Neural crest cell (in vitro differentiated cells): ENCODE data around the gene SLC38A5. TPM values are rescaled to one million over a fixed set of nuclear protein-coding genes. Genes with fewer than 3 reads are reported as not detected.
"Not testable (repeated sequence)": the region's sequence is repeated elsewhere in the genome, so short reads cannot be mapped to it uniquely, and the experiment has no call there.

Source experiments
- DNase-seq: peaks from one replicate; pipeline ENCODE4 v3.0.0; 2021; ENCODE audit warnings: low read depth, mixed read lengths, low spot score
- H3K27ac Mint-ChIP-seq: one replicate; pipeline ENCODE4 v1.8.0; 2021; ENCODE audit warnings: mild to moderate bottlenecking, mixed read lengths; ENCODE audit not compliant: unreplicated experiment
- H3K27me3 Mint-ChIP-seq: 2 replicates; pipeline ENCODE4 v1.8.0; 2021; ENCODE audit warnings: low read depth, mild to moderate bottlenecking, mixed read lengths
- H3K36me3 Mint-ChIP-seq: 2 replicates; pipeline ENCODE4 v1.8.0; 2021; ENCODE audit warnings: low read depth, mild to moderate bottlenecking, mixed read lengths
- H3K4me1 Mint-ChIP-seq: 2 replicates; pipeline ENCODE4 v1.8.0; 2021; ENCODE audit warnings: mixed read lengths
- H3K4me3 Mint-ChIP-seq: one replicate; pipeline ENCODE4 v1.8.0; 2021; ENCODE audit warnings: mild to moderate bottlenecking, mixed read lengths
- H3K9me3 Mint-ChIP-seq: 2 replicates; pipeline ENCODE4 v1.8.0; 2021; ENCODE audit warnings: mixed read lengths
- total RNA-seq: library from RNA; stranded (reverse); gene quantifications from 2 replicates; pipeline ENCODE4 v1.2.1, GENCODE V29; 2021
- TF ChIP-seq, protein P1 (sequence below): fragments of 200-600 bp; sonication (generic); conservative IDR thresholded peaks from 2 replicates; pipeline ENCODE4 v1.5.0; 2021; ENCODE audit warnings: antibody characterized with exemption, mild to moderate bottlenecking

The SLC38A5 gene
- total RNA-seq, 1 donor from 2014 or later = 8.8 TPM

DNA sequence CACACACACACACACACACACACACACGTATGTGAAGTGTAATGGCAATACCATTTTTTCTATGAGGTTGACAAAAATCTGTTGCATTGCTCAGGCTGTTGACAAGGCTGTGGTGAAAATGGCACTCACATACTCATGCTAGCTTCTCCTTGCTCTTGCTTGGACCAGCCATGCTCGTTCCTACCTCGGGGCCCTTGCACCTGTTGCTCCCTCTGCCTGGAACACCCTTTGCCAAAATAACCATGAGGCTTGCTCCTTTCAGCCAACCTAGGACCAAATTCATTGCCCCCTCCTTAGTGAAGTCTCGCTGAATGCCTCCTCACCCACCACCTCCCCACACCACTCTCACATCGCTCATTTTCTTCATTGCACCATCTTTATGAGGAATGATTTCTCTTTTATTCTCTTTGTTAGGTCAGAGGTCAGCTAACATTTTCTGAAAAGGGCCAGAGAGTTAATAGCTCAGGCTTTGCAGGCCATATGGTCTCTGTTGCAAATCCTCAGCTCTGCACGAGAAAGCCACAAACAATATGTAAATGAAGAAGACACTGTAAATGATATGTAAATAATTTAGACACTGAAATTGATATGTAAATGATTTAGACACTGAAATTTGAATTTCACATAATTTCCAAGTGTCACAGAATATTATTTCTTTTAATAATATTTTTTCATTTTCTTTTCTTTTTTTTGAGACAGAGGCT is 13.3 kb downstream of the SLC38A5 start:
- Mint-ChIP-seq H3K4me3 (no peak overlapping the region), H3K27ac (no peak overlapping the region), H3K27me3 (no peaks in the 10 kb centered on the region), H3K36me3 (peaks cover 8% of the 10 kb centered on the region), H3K9me3 (peaks cover 8% of the 10 kb centered on the region), H3K4me1 (no peaks in the 10 kb centered on the region)
- TF ChIP-seq, protein P1, sequence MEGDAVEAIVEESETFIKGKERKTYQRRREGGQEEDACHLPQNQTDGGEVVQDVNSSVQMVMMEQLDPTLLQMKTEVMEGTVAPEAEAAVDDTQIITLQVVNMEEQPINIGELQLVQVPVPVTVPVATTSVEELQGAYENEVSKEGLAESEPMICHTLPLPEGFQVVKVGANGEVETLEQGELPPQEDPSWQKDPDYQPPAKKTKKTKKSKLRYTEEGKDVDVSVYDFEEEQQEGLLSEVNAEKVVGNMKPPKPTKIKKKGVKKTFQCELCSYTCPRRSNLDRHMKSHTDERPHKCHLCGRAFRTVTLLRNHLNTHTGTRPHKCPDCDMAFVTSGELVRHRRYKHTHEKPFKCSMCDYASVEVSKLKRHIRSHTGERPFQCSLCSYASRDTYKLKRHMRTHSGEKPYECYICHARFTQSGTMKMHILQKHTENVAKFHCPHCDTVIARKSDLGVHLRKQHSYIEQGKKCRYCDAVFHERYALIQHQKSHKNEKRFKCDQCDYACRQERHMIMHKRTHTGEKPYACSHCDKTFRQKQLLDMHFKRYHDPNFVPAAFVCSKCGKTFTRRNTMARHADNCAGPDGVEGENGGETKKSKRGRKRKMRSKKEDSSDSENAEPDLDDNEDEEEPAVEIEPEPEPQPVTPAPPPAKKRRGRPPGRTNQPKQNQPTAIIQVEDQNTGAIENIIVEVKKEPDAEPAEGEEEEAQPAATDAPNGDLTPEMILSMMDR = no peak
- DNase-seq = no peak

GRCh38 chrX:48451708-48452107 is 18.4 kb downstream of the SLC38A5 start:
- TF ChIP-seq, protein P1 = no peak
- H3K27ac Mint-ChIP-seq = no peak overlapping the region
- no peaks in the 10 kb centered on the region for H3K27me3 Mint-ChIP-seq
- H3K4me1 Mint-ChIP-seq = no peaks in the 10 kb centered on the region
- DNase-seq = no peak
- H3K4me3 Mint-ChIP-seq = no peak overlapping the region
- H3K9me3 Mint-ChIP-seq = peaks cover 5% of the 10 kb centered on the region
- peaks cover 2% of the 10 kb centered on the region for H3K36me3 Mint-ChIP-seq

DNA sequence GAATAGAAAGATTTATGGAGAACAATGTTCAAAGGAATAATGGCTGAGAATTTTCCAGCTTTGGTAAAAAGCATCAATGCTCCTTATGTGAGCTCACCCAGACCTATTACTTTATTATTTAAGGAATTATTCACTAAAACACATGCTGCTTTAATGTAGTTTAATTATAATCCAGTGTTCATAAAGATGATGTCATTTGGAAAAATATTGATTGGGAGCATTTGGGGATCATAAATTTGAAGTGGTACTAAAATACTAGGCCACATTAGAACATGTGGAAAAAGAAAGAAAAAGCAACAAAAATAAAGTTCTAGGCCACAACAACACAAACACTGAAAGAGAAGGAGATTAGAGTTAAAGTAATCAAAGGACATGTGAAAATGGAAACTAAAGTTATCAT is 20.0 kb downstream of the SLC38A5 start:
- no peak for DNase-seq
- Mint-ChIP-seq H3K9me3 (peaks cover 4% of the 10 kb centered on the region), H3K36me3 (peaks cover 2% of the 10 kb centered on the region)

GRCh38 chrX:48447201-48447600 is 22.9 kb downstream of the SLC38A5 start:
- H3K27ac Mint-ChIP-seq, H3K27me3 Mint-ChIP-seq, H3K36me3 Mint-ChIP-seq, H3K4me3 Mint-ChIP-seq, H3K4me1 Mint-ChIP-seq, DNase-seq, H3K9me3 Mint-ChIP-seq: not testable (repeated sequence)

More for the DNA sequence above, 20.0 kb downstream of the SLC38A5 start:
- no peaks in the 10 kb centered on the region for H3K27me3 Mint-ChIP-seq
- H3K4me1 Mint-ChIP-seq = no peaks in the 10 kb centered on the region
- no peak overlapping the region for H3K27ac Mint-ChIP-seq
- TF ChIP-seq, protein P1 = no peak
- no peak overlapping the region for H3K4me3 Mint-ChIP-seq

DNA sequence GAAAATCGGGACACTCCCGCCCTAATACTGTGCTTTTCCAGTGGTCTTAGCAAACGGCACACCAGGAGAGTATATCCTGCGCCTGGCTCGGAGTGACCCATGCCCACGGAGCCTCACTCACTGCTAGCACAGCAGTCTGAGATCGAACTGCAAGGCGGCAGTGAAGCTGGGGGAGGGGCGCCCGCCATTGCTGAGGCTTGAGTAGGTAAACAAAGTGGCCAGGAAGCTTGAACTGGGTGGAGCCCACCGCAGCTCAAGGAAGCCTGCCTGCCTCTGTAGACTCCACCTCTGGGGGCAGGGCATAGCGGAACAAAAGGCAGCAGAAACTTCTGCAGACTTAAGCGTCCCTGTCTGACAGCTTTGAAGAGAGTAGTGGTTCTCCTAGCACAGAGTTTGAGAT is 36.3 kb downstream of the SLC38A5 start:
- not testable (repeated sequence) for H3K9me3 Mint-ChIP-seq, DNase-seq, H3K4me1 Mint-ChIP-seq, H3K27ac Mint-ChIP-seq, H3K4me3 Mint-ChIP-seq, H3K27me3 Mint-ChIP-seq, H3K36me3 Mint-ChIP-seq

DNA sequence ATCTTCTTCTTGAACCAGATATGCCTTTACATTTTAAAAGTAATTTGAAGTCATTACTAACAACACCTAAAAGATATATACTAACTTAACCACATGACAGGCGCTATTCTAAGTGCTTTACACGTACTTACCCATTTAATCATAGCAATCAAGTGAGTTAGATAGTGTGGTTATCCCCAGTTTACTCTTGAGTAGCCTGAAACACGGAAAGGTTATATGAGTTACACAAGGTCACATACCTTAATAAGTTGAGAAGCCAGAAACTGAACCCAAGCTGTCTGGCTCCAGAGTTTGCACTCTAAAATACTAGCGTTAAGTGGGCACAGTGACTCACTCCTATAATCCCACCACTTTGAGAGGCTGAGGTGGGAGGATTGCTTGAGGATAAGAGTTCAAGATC is 39.9 kb downstream of the SLC38A5 start:
- not testable (repeated sequence) for H3K36me3 Mint-ChIP-seq, H3K27me3 Mint-ChIP-seq, H3K4me1 Mint-ChIP-seq, H3K4me3 Mint-ChIP-seq, H3K27ac Mint-ChIP-seq, DNase-seq, H3K9me3 Mint-ChIP-seq

DNA sequence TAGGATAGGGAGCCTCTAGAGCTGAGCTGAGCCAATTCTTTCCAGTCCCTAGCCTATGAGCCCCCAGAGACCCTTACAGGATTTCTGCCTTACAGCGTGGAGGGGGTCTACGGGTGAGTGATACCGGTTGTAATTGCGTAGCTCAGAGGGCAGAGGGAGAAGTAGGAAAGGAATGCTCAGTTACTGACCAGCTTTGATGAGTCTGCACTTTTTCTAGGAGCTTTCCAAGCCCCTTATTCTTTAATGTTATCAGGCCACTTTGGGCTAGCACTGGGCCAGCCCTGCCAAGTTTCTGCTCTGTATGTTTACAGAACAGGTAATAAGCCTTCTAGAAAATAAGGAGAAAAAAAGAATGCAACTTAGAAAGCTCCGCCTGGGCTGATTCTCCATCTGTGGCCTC is 40.5 kb downstream of the SLC38A5 start:
- H3K9me3 Mint-ChIP-seq, H3K27me3 Mint-ChIP-seq, DNase-seq, H3K4me3 Mint-ChIP-seq, H3K4me1 Mint-ChIP-seq, H3K36me3 Mint-ChIP-seq, H3K27ac Mint-ChIP-seq: not testable (repeated sequence)

DNA sequence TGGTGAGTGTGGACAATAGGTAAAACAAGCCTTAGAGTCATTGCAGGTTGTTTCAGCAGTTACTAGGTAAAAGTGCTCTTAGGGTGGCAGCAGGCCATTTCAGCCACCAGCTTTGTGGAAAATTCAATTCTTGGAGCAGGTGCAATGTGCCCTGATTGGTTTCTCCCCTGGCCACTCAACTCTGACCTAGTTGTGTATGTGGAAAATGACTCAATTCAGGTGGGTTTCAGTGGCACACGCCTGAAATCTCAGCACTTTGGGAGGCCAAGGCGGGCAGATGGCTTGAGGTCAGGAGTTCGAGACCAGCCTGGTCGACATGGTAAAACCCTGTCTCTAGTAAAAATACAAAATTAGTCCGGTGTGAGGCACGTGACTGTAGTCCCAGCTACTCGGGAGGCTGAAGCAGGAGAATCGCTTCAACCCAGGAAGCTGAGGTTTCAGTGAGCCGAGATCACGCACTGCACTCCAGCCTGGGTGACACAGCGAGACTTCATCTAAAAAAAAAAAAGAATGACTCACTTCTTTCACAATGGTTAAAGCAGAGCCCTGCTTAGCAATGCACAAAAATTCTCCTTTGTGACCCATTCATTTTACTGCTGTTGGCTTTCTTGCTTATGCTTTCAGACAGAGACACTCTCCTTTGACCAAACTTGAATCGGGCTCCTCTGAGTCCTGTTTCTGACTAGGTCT is 42.9 kb downstream of the SLC38A5 start:
- not testable (repeated sequence) for H3K4me3 Mint-ChIP-seq, H3K4me1 Mint-ChIP-seq, H3K9me3 Mint-ChIP-seq, H3K27ac Mint-ChIP-seq, DNase-seq, H3K27me3 Mint-ChIP-seq, H3K36me3 Mint-ChIP-seq

GRCh38 chrX:48411860-48412259 is 58.2 kb downstream of the SLC38A5 start, which contains the start of gene SSX4B:
TSS of gene SSX4B (minus strand) at chrX:48411960. CDS start at chrX:48411372, 588 bp downstream.
- H3K36me3 Mint-ChIP-seq, H3K27ac Mint-ChIP-seq, H3K9me3 Mint-ChIP-seq, H3K4me1 Mint-ChIP-seq, DNase-seq, H3K27me3 Mint-ChIP-seq, H3K4me3 Mint-ChIP-seq: not testable (repeated sequence)
